Keratinocyte (primary cell): ENCODE data around the gene GLT6D1. TPM values are rescaled to one million over a fixed set of nuclear protein-coding genes. Genes with fewer than 3 reads are reported as not detected.

Source experiments
- DNase-seq: peaks from one replicate; pipeline ENCODE4 v3.0.0-alpha.2; 2011; ENCODE audit warnings: low read depth, missing footprints, low spot score
- FAIRE-seq: peaks from 2 replicates; lab custom pipeline; 2011; peaks lifted over from hg19 to GRCh38; lab: Jason Lieb, UNC
- H2AFZ ChIP-seq: 2 replicates; pipeline ENCODE4 v1.6.0; 2012; ENCODE audit warnings: low read length, control low read depth, inconsistent platforms; ENCODE audit not compliant: control insufficient read depth
- H3K27ac ChIP-seq: 2 replicates; pipeline ENCODE4 v1.5.1; 2011; ENCODE audit warnings: low read length; ENCODE audit not compliant: control insufficient read depth, insufficient read depth
- H3K27me3 ChIP-seq: 3 replicates; pipeline ENCODE4 v1.6.0; 2011; ENCODE audit warnings: low read length; ENCODE audit not compliant: control insufficient read depth, insufficient read depth; ENCODE audit errors: extremely low read depth
- H3K36me3 ChIP-seq, 2 experiments: 2 replicates in 1 of 2; 3 replicates in 1 of 2; pipeline ENCODE4 v1.5.1; 2011; ENCODE audit warnings: low read length in 2 of 2, mild to moderate bottlenecking in 1 of 2; ENCODE audit not compliant: control insufficient read depth in 2 of 2, insufficient read depth in 2 of 2; ENCODE audit errors: extremely low read depth in 1 of 2
- H3K4me1 ChIP-seq: 3 replicates; pipeline ENCODE4 v1.5.1; 2011; ENCODE audit warnings: low read length; ENCODE audit not compliant: control insufficient read depth, insufficient read depth; ENCODE audit errors: extremely low read depth
- H3K4me2 ChIP-seq: 3 replicates; pipeline ENCODE4 v1.6.0; 2011; ENCODE audit warnings: low read depth, low read length; ENCODE audit not compliant: control insufficient read depth, insufficient read depth; ENCODE audit errors: extremely low read depth
- H3K4me3 ChIP-seq, 3 experiments: fragments of 200-600 bp in 1 of 3; sonication (generic) in 1 of 3; 2 replicates in 2 of 3; 3 replicates in 1 of 3; pipeline ENCODE4 v1.5.1; 2011 to 2016; ENCODE audit warnings: low read length in 3 of 3, mild to moderate bottlenecking in 3 of 3, control low read depth in 2 of 3, inconsistent platforms in 1 of 3, low read depth in 1 of 3, mixed read lengths in 1 of 3, mixed run types in 1 of 3, moderate library complexity in 1 of 3; ENCODE audit not compliant: control insufficient read depth in 2 of 3, insufficient read depth in 2 of 3; ENCODE audit errors: extremely low read depth in 1 of 3
- H3K79me2 ChIP-seq: 2 replicates; pipeline ENCODE4 v1.6.0; 2012; ENCODE audit warnings: low read length; ENCODE audit not compliant: control insufficient read depth, insufficient read depth
- H3K9ac ChIP-seq: 3 replicates; pipeline ENCODE4 v1.6.0; 2011; ENCODE audit warnings: low read length; ENCODE audit not compliant: control insufficient read depth, insufficient read depth; ENCODE audit errors: extremely low read depth
- H3K9me1 ChIP-seq: 3 replicates; pipeline ENCODE4 v1.6.0; 2011; ENCODE audit warnings: low read length; ENCODE audit not compliant: control insufficient read depth, insufficient read depth; ENCODE audit errors: extremely low read depth
- H3K9me3 ChIP-seq: 2 replicates; pipeline ENCODE4 v1.5.1; 2012; ENCODE audit warnings: low read depth, low read length; ENCODE audit not compliant: control insufficient read depth
- H4K20me1 ChIP-seq: 3 replicates; pipeline ENCODE4 v1.6.0; 2011; ENCODE audit warnings: low read length; ENCODE audit not compliant: control insufficient read depth, insufficient read depth; ENCODE audit errors: extremely low read depth
- CTCF ChIP-seq, 3 experiments: IDR thresholded peaks in 1 of 3; conservative IDR thresholded peaks in 1 of 3; optimal IDR thresholded peaks in 1 of 3; 2 replicates in 2 of 3; 3 replicates in 1 of 3; pipeline versions ENCODE3 to v1.5.1; 2011; ENCODE audit warnings: low read length in 3 of 3, mild to moderate bottlenecking in 3 of 3, moderate library complexity in 2 of 3, control low read depth in 1 of 3, inconsistent platforms in 1 of 3; ENCODE audit not compliant: insufficient read depth in 2 of 3; ENCODE audit errors: extremely low read depth in 1 of 3
- EZH2 ChIP-seq: IDR thresholded peaks from one replicate; pipeline ENCODE4 v1.6.1; 2012; ENCODE audit warnings: inconsistent platforms, mild to moderate bottlenecking, low read length, moderate library complexity
- dilution Hi-C: fragments of 300-500 bp; cut with MboI; formaldehyde crosslinking; loops from one replicate; pipeline ENCODE4 v1.7.0; 2020; ENCODE audit warnings: low sequenced_read_pairs; ENCODE audit not compliant: extremely low pct_ligation_motif_present
- polyA plus RNA-seq, 5 experiments: library from polyadenylated mRNA; depleted of rRNA in 3 of 5; stranded (reverse) in 3 of 5; stranded (forward) in 1 of 5; unstranded in 1 of 5; fragments of >200 nt; gene quantifications; 1 replicate in 1 of 5; 2 replicates in 3 of 5; 3 replicates in 1 of 5; pipeline versions ENCODE4 v1.2.1 to v1.2.3, GENCODE V29; 2011 to 2012; ENCODE audit warnings: missing spikeins in 2 of 5, low read depth in 1 of 5, low replicate concordance in 1 of 5

GLT6D1 gene
- polyA plus RNA-seq, 1 donor (not counting 4 experiments of a cell fraction or from before 2014, with no cell fraction given), result not detected

DNA sequence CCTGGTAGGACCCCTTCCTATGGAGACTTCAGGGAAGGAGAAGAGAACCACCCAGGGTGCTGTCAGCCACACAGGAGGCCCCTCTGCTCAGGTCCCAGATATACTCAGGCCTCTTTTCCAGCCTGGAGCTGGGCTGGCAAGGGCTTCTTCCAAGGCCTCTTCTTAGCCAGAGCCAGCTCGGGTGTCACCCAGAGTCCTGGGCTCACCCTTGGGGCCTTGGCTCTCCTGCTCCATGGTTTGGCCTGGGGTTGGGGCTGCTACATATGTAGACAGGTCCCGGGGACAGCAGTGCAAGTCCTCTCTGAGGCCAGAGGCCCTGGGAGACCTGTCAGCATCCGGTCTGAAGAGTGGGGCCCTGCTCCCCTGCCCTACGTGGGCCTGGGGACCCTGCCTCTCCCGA, 55.0 kb downstream of the GLT6D1 start:
- Histone ChIP-seq H4K20me1 (no peaks in the 10 kb centered on the region), H3K4me1 (no peaks in the 10 kb centered on the region), H3K27me3 (no peaks in the 10 kb centered on the region), H2AFZ (no peak overlapping the region), H3K4me2 (no peak overlapping the region), H3K79me2 (no peaks in the 10 kb centered on the region), H3K9me3 (no peaks in the 10 kb centered on the region), H3K36me3 (no peaks in the 10 kb centered on the region), H3K4me3 (no peak overlapping the region), H3K9ac (no peak overlapping the region), H3K9me1 (no peaks in the 10 kb centered on the region), H3K27ac (no peak overlapping the region)
- TF ChIP-seq EZH2 (no peak), CTCF (optimal IDR thresholded peaks at IDR 0.05 in 1 of 3, IDR thresholded peaks at IDR 0.05 in 1 of 3, conservative IDR thresholded peaks at IDR 0.05 in 1 of 3; ENCODE audit: extremely low read depth in 1 of 3, insufficient read depth in 2 of 3, low read length in 3 of 3) (no peak)
- no peak for FAIRE-seq
- dilution Hi-C loops, result no loop called here
- DNase-seq, result no peak

- Histone ChIP-seq H3K79me2 (no peaks in the 10 kb centered on the region), H3K4me2 (no peak overlapping the region), H3K9me1 (no peaks in the 10 kb centered on the region), H3K4me1 (no peaks in the 10 kb centered on the region), H3K9ac (no peak overlapping the region), H4K20me1 (no peaks in the 10 kb centered on the region), H3K4me3 (no peak overlapping the region), H3K27me3 (no peaks in the 10 kb centered on the region), H3K36me3 (no peaks in the 10 kb centered on the region), H3K9me3 (no peaks in the 10 kb centered on the region), H2AFZ (no peak overlapping the region), H3K27ac (no peak overlapping the region)
- TF ChIP-seq EZH2 (no peak), CTCF (optimal IDR thresholded peaks at IDR 0.05 in 1 of 3, IDR thresholded peaks at IDR 0.05 in 1 of 3, conservative IDR thresholded peaks at IDR 0.05 in 1 of 3; ENCODE audit: extremely low read depth in 1 of 3, insufficient read depth in 2 of 3, low read length in 3 of 3) (no peak)
- no peak for DNase-seq
- dilution Hi-C loops, result no loop called here
- FAIRE-seq, result no peak
Observed at GRCh38 chr9:135583688-135584011, 55.7 kb downstream of the GLT6D1 start.
